Measurements from ENCODE around the gene TTC7B. TPM values are rescaled to one million over a fixed set of nuclear protein-coding genes. Genes with fewer than 3 reads are reported as not detected.

TTC7B gene
- total and polyA plus RNA-seq, 2 donors (not counting 3 experiments of a cell fraction or from before 2014, with no cell fraction given): 46.8 to 76.5 TPM

DNA sequence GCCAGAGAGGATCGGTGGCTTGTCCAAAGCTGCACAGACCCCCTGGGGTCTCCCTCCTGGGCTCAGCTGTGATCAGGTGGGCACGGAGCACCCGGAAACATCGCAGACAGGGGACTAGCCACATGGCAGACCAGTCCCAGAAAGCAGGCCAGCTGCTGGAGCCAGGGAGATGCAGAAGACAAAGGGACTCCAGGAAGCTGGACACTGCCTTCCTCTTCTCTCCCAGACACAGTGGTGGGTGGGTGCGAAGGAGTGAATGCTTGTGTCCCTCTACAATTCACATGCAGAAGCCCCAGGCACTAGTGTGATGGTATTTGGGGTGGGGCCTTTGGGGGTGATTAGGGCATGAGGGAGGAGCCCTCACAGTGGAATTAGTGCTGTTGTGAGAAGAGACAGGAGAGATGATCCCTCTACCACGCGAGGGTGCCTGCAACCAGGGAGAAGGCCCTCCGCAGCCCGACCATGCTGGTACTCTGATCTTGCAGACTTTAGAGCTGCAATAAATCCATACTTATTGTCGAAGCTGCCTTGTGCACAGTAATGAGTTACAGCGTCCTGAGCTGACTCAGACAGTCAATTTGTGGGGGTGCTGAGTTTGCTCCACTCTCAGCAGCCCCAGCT is 324.2 kb downstream of the TTC7B start:
- Histone ChIP-seq H3K27me3 (ENCODE audit: control insufficient read depth in 2 of 2, insufficient read depth in 2 of 2, low read length in 2 of 2) (no peaks in the 10 kb centered on the region), H3K27ac (ENCODE audit: insufficient read depth, low read depth, low read length) (no peak overlapping the region), H3K9me3 (replicated peaks; ENCODE audit: control insufficient read depth, insufficient read depth, low read length) (no peaks in the 10 kb centered on the region), H3K79me2 (ENCODE audit: control insufficient read depth, insufficient read depth, low read length) (no peaks in the 10 kb centered on the region), H3K9ac (replicated peaks; ENCODE audit: extremely low read depth, insufficient read depth, low read length) (no peak overlapping the region), H4K20me1 (replicated peaks; ENCODE audit: control insufficient read depth, extremely low read depth, insufficient read depth, low read length) (no peaks in the 10 kb centered on the region), H3K4me3 (replicated peaks in 1 of 3; ENCODE audit: insufficient read depth in 1 of 3, low read depth in 1 of 3, low read length in 3 of 3) (no peak overlapping the region), H3K4me2 (ENCODE audit: insufficient read depth, low read length) (no peak overlapping the region), H3K4me1 (ENCODE audit: control insufficient read depth, extremely low read depth, insufficient read depth, low read length) (peaks cover 3% of the 10 kb centered on the region), H3K36me3 (ENCODE audit: control insufficient read depth in 2 of 2, extremely low read depth in 1 of 2, insufficient read depth in 2 of 2, low read length in 2 of 2) (no peaks in the 10 kb centered on the region), H3K9me1 (replicated peaks; ENCODE audit: control insufficient read depth, extremely low read depth, insufficient read depth, low read length) (no peaks in the 10 kb centered on the region), H2AFZ (ENCODE audit: low read depth, low read length) (no peak overlapping the region)
- intact Hi-C loops (cut with micrococcal nuclease) (no loop called here), dilution Hi-C loops (cut with MboI; ENCODE audit: extremely low pct_ligation_motif_present, low sequenced_read_pairs) (no loop called here)
- no peak for TF ChIP-seq POLR2A (IDR thresholded peaks at IDR 0.05; ENCODE audit: low read depth, low read length)
- no peak for TF ChIP-seq GATA2 (IDR thresholded peaks at IDR 0.05; ENCODE audit: insufficient read depth, insufficient read length, low read depth, low read length)
- no peak for TF ChIP-seq POLR2AphosphoS5 (IDR thresholded peaks at IDR 0.05; ENCODE audit: insufficient read depth, low read depth, low read length)
- no peak for TF ChIP-seq MYC (IDR thresholded peaks at IDR 0.05; ENCODE audit: low read depth, low read length)
- TF ChIP-seq, protein P1, sequence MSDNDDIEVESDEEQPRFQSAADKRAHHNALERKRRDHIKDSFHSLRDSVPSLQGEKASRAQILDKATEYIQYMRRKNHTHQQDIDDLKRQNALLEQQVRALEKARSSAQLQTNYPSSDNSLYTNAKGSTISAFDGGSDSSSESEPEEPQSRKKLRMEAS (IDR thresholded peaks at IDR 0.05; ENCODE audit: insufficient read depth, insufficient read length): no peak
- TF ChIP-seq EZH2 (IDR thresholded peaks at IDR 0.05; ENCODE audit: borderline replicate concordance, low read depth, low read length, severe bottlenecking): no peak
- no peak for TF ChIP-seq JUN (IDR thresholded peaks at IDR 0.05; ENCODE audit: borderline replicate concordance, insufficient read depth, insufficient read length, low read depth)
- TF ChIP-seq, protein P2, sequence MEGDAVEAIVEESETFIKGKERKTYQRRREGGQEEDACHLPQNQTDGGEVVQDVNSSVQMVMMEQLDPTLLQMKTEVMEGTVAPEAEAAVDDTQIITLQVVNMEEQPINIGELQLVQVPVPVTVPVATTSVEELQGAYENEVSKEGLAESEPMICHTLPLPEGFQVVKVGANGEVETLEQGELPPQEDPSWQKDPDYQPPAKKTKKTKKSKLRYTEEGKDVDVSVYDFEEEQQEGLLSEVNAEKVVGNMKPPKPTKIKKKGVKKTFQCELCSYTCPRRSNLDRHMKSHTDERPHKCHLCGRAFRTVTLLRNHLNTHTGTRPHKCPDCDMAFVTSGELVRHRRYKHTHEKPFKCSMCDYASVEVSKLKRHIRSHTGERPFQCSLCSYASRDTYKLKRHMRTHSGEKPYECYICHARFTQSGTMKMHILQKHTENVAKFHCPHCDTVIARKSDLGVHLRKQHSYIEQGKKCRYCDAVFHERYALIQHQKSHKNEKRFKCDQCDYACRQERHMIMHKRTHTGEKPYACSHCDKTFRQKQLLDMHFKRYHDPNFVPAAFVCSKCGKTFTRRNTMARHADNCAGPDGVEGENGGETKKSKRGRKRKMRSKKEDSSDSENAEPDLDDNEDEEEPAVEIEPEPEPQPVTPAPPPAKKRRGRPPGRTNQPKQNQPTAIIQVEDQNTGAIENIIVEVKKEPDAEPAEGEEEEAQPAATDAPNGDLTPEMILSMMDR (IDR thresholded peaks at IDR 0.05; ENCODE audit: extremely low read depth in 1 of 2, insufficient read depth in 1 of 2, low read depth in 1 of 2, low read length in 2 of 2): no peak
- TF ChIP-seq FOS (IDR thresholded peaks at IDR 0.05; ENCODE audit: borderline replicate concordance, insufficient read depth, low read length): no peak
- POLR2A ChIA-PET: no interaction called here
- CTCF ChIA-PET: interaction anchor here (1.5 kb wide), 1 partner anchor 27 kb away, joined by 6 read pairs; no protein-coding TSS in a partner anchor
- no TSS peak for BruUV-seq (replicated peaks)
- FAIRE-seq (no peak), DNase-seq (ENCODE audit: low read depth, low spot score) (no peak)

Data from endothelial cell of umbilical vein (primary cell).